Progenitor cell of endocrine pancreas (in vitro differentiated cells): ENCODE data around the gene MEIOB. TPM values are rescaled to one million over a fixed set of nuclear protein-coding genes. Genes with fewer than 3 reads are reported as not detected.

Source experiments
- DNase-seq: peaks from one replicate; pipeline ENCODE4 v3.0.0; 2021; ENCODE audit warnings: low spot score; ENCODE audit not compliant: unreplicated experiment
- H3K27ac Mint-ChIP-seq: 2 replicates; pipeline ENCODE4 v1.8.0; 2021; ENCODE audit warnings: mild to moderate bottlenecking, moderate library complexity, mixed read lengths
- H3K27me3 Mint-ChIP-seq: 2 replicates; pipeline ENCODE4 v1.8.0; 2021; ENCODE audit warnings: mixed read lengths
- H3K36me3 Mint-ChIP-seq: 2 replicates; pipeline ENCODE4 v1.8.0; 2022; ENCODE audit warnings: mixed read lengths; ENCODE audit not compliant: insufficient read depth
- H3K4me1 Mint-ChIP-seq: 2 replicates; pipeline ENCODE4 v1.8.0; 2021; ENCODE audit warnings: low read depth, mixed read lengths
- H3K4me3 Mint-ChIP-seq: 2 replicates; pipeline ENCODE4 v1.8.0; 2021; ENCODE audit warnings: low read depth, mild to moderate bottlenecking, moderate library complexity, mixed read lengths
- H3K9me3 Mint-ChIP-seq: 2 replicates; pipeline ENCODE4 v1.8.0; 2021; ENCODE audit warnings: low read depth, mixed read lengths
- CTCF ChIP-seq: fragments of 200-600 bp; sonication (generic); IDR thresholded peaks from one replicate; pipeline ENCODE4 v1.5.0; 2021; ENCODE audit warnings: antibody characterized with exemption, mild to moderate bottlenecking; ENCODE audit not compliant: unreplicated experiment
- total RNA-seq: library from RNA; stranded (reverse); gene quantifications from 2 replicates; pipeline ENCODE4 v1.2.1, GENCODE V29; 2021

The MEIOB gene
- total RNA-seq, 1 donor from 2014 or later: not detected

- Mint-ChIP-seq H3K4me1 (peaks cover 3% of the 10 kb centered on the region), H3K4me3 (no peak overlapping the region), H3K36me3 (peaks cover 4% of the 10 kb centered on the region), H3K27ac (no peak overlapping the region), H3K27me3 (no peaks in the 10 kb centered on the region), H3K9me3 (no peaks in the 10 kb centered on the region)
- no peak for TF ChIP-seq CTCF
- no peak for DNase-seq
Observed at GRCh38 chr16:1790611-1791255, 81.2 kb downstream of the MEIOB start.

GRCh38 chr16:1790261-1790610 is 81.7 kb downstream of the MEIOB start:
- no peak overlapping the region for H3K4me3 Mint-ChIP-seq
- no peak for TF ChIP-seq CTCF
- peaks cover 1% of the 10 kb centered on the region for H3K4me1 Mint-ChIP-seq
- no peaks in the 10 kb centered on the region for H3K27me3 Mint-ChIP-seq
- H3K36me3 Mint-ChIP-seq: peaks cover 4% of the 10 kb centered on the region
- peak; percentile 9 for DNase-seq
- H3K27ac Mint-ChIP-seq: no peak overlapping the region
- H3K9me3 Mint-ChIP-seq: no peaks in the 10 kb centered on the region

GRCh38 chr16:1789643-1790045 is 82.3 kb downstream of the MEIOB start:
- no peak for TF ChIP-seq CTCF
- Mint-ChIP-seq H3K27me3 (no peaks in the 10 kb centered on the region), H3K27ac (no peak overlapping the region), H3K4me3 (no peak overlapping the region), H3K36me3 (peaks cover 4% of the 10 kb centered on the region), H3K4me1 (peaks cover 1% of the 10 kb centered on the region), H3K9me3 (no peaks in the 10 kb centered on the region)
- DNase-seq: no peak

DNA sequence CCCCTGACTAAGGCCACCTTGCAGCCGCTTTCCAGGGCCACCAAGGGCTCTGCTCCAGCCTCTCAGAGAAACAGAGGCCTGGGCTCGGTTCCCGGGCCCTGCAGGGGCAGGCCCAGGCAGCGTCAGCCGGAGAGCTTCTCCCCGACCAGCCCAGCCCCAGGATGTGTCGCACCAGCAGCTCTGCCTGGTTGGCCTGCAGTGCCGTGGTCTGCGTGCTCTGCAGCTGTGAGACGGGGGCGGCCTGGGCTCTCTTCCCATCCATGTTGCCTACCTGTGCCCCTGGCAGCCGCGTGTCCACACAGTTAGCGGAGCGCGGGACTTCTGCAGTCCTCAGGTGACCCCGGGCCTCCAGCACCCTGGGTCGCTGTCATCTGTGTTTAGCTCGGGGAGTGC is 83.3 kb downstream of the MEIOB start:
- Mint-ChIP-seq H3K9me3 (no peaks in the 10 kb centered on the region), H3K27ac (no peak overlapping the region), H3K27me3 (no peaks in the 10 kb centered on the region), H3K4me3 (no peak overlapping the region), H3K4me1 (peaks cover 1% of the 10 kb centered on the region), H3K36me3 (peaks cover 4% of the 10 kb centered on the region)
- no peak for DNase-seq
- TF ChIP-seq CTCF: no peak

GRCh38 chr16:1788095-1788707 is 83.8 kb downstream of the MEIOB start:
- H3K9me3 Mint-ChIP-seq: no peaks in the 10 kb centered on the region
- no peak overlapping the region for H3K27ac Mint-ChIP-seq
- peaks cover 6% of the 10 kb centered on the region for H3K4me1 Mint-ChIP-seq
- peaks cover 4% of the 10 kb centered on the region for H3K36me3 Mint-ChIP-seq
- no peaks in the 10 kb centered on the region for H3K27me3 Mint-ChIP-seq
- TF ChIP-seq CTCF: no peak
- H3K4me3 Mint-ChIP-seq: no peak overlapping the region
- DNase-seq: no peak
